GM18502 (cell line): ENCODE measurements around the gene CYLC1.
A peak's percentile ranks its signal among the peaks of the same experiment; 100 is the strongest.

ENCODE experiments used
- ATAC-seq: cut with Tn5 transposase; IDR thresholded peaks from one replicate; pipeline ENCODE4 v1.9.1; 2021; ENCODE audit warnings: mild to moderate bottlenecking; ENCODE audit not compliant: unreplicated experiment, poor library complexity

Gene CYLC1

GRCh38 chrX:83860846-83861245 is at the start of gene CYLC1:
TSS of gene CYLC1 (plus strand) at chrX:83861146. CDS start at chrX:83861183, 37 bp downstream.
- ATAC-seq = no peak

- ATAC-seq = no peak
These were observed 41.6 kb upstream of the CYLC1 start for GRCh38 chrX:83819304-83819703.

GRCh38 chrX:83829874-83830273 is 31.1 kb upstream of the CYLC1 start:
- ATAC-seq = peak; percentile 58

- ATAC-seq = peak; percentile 100
These were observed 15.5 kb upstream of the CYLC1 start for GRCh38 chrX:83845397-83845796.

- no peak for ATAC-seq
These were observed 13.6 kb upstream of the CYLC1 start for GRCh38 chrX:83847339-83847738.

GRCh38 chrX:83888585-83888984 is 27.6 kb downstream of the CYLC1 start:
- ATAC-seq = no peak

GRCh38 chrX:83892433-83892832 is 31.5 kb downstream of the CYLC1 start:
- no peak for ATAC-seq

- ATAC-seq = no peak
These were observed 46.0 kb downstream of the CYLC1 start for GRCh38 chrX:83906921-83907320.

GRCh38 chrX:83916525-83916924 is 55.6 kb downstream of the CYLC1 start:
- no peak for ATAC-seq

- ATAC-seq = no peak
These were observed 73.3 kb downstream of the CYLC1 start for GRCh38 chrX:83934220-83934619.
